Activated T-helper 1 cell treated with anti-CD3 and anti-CD28 coated beads, Interleukin-2, amount 50 U/mL, for 16 hours (primary cell): ENCODE data around the gene ANKRD44.
A peak's percentile ranks its signal among the peaks of the same experiment; 100 is the strongest.

ENCODE experiments used
- DNase-seq, 2 donors: peaks; one replicate each; pipeline ENCODE4 v3.0.0-alpha.2; 2020; ENCODE audit warnings: low read depth in 1 of 2, low spot score in 1 of 2

ANKRD44 gene

GRCh38 chr2:197184959-197185586 is 125.5 kb downstream of the ANKRD44 start:
- DNase-seq = no peak

- DNase-seq = no peak
Measured at GRCh38 chr2:197183355-197183754, 127.2 kb downstream of the ANKRD44 start.

DNA sequence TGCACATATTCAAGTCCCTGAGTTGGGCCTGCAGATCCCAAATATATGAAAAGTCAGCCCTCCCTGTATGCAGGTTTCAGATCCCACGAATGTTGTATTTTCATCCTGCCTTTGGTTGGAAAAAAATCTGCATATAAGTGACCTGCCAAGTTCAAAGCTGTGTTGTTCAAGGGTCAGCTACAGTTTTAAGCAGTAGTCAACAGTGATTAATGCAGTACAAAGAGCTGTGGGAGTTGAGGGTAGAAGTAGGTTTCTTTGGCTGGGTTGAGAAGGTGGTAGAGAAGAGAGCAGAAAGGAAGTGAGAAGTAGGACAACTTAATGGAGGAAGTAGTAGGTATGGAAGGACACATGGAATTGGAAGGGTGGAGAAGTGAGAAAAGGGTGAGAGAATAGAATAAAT is 127.9 kb downstream of the ANKRD44 start:
- DNase-seq = no peak

- DNase-seq = no peak
Measured at GRCh38 chr2:197181491-197181890, 129.1 kb downstream of the ANKRD44 start.

DNA sequence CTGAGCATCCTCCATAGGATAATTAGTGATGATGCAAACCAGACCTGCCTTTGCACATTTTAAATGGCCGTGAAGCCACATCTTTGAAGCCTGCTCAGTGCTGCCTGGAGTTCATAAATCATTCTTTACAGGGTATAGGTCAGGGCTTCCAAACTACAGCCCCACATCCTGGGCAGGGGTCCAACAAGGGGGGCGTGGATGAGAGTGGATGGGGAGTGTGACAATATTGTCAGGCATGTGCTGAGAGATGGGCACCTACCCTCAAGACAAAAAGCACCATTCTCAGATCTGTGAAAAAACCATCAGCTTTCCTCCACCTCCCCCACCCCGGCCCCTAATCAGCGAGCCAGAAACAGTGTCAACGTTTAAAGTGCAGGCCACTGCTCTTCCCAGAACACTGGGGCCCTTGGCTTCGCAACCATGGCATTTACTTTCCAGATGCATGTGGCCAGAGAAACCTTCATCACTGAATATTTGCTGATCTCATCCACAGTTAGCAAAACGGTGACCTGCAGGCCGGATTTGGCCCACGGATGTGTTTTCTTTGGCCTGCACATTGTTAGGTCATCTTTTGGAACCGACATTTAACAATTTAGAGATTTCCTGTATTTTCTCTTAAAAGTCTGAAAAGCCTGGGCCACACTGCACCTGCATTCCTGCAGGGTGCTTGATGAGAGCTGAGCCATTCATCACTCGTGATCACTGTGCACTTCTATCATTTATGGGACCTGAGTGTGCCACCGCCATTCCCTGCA is 130.7 kb downstream of the ANKRD44 start:
- DNase-seq = no peak

DNA sequence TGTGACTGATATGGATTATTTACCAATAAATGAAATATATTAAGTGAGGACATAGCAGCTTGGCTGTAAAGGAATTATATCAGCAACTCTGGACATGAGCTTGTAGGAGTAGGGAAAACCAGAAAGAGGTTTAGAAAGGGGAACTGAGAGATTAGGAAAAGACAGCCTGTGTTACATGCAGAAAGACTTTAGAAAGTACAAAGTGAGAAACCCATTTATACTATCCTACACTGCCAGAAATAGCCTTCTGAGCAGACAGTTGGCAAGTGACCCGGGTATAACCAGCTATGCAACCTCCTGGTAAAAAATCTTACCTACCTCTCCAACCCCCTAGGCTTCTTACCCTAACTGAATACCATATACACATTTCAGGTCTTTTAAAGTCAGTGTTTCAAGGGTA is 134.1 kb downstream of the ANKRD44 start:
- no peak for DNase-seq

DNA sequence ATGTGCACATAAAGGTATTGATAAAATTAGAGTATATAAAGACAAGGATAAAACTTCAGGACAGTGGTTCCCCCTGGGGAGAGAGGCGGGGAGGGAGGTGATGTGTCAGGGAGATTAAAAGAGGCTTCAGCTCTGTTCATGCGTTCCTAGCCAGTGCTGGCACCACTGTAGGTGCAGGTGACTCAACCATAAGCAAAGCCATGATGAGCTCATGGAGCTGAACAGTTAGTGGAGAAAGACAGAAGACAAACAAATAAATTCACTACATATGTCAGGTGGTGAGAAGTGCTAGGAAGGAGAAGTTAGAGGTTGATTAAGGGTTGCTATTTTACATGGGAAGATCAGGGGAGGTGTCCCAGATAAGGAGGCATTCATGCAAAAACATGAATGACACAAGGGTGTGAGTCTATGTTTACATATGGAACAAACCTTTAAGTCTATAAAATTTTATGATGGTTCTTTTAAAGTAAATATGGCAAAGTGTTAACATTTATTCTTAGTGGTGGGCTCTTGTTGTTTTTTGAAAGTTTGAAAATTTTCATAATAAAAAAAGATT is 136.0 kb downstream of the ANKRD44 start:
- no peak for DNase-seq

DNA sequence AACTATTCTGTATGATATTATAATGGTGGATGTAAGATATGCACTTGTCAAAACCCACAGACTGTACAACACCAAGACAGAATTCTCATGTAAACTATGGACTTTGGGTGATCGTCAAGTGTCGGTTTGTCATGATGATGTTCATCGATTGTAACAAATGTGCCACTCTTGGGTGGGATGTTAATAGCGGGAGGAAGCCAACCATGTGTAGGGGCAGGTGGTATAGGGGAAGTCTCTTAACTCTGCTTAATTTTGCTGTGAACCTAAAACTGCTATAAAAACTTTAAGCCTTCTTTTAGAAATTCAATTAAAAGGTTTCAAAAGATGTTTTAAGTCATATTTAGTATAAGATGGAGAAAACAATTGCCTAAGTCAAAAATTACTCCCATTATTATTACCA is 139.0 kb downstream of the ANKRD44 start:
- no peak for DNase-seq

DNA sequence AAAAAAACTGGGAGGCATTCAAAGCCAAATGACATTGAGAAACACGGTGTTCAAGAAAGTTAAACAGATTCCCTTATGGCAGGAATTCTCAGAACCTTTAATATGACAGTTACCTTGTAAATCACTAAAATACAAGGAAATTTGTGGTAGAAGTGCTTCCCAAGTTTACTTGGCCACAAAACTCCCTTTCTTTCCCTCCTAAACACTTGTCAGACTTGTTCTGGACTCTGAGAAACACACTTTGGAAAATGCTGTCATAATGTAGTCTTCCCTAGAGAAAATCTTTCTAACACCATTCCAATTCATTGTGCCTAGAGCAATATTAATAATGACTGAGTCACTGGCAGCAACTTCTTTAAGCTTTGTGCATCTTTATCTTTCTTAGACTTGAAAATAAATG is 140.4 kb downstream of the ANKRD44 start:
- DNase-seq = no peak

GRCh38 chr2:197168705-197169104 is 141.9 kb downstream of the ANKRD44 start:
- DNase-seq = peak; percentile 38 to 41

GRCh38 chr2:197167608-197168314 is 142.8 kb downstream of the ANKRD44 start:
- DNase-seq = no peak

- DNase-seq = no peak
Measured at GRCh38 chr2:197165020-197165419, 145.6 kb downstream of the ANKRD44 start.

DNA sequence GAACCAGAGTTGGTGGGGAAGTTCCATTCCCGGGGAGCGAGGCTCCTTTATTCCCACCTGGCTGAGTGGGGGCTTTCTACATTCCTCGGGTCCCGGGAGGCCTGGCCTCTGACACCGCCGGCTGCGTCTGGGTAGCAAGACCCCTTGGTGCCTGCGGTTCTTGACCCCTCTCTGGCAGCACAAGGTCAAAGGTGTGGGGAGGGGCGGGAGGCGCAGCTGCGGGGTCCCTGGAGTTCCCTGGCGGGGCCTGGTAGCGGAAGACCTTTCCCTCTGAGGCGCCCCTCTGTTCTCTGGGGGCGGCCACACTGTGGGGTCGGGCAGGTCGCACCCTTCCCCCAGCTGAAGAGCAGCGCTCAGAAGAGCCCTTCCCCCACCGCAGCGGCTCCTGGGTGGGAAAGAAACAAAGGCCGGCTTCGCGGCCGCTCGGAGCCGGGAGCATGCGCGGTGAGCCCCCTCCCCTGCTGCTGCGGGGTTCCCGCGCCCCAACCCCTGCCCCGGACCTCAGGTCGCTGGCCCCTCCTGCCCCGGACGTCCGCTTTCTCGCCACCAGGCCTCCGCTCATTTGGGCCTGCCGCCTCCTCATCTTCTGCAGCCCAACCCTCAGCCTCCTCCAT is 146.3 kb downstream of the ANKRD44 start:
- DNase-seq = no peak

DNA sequence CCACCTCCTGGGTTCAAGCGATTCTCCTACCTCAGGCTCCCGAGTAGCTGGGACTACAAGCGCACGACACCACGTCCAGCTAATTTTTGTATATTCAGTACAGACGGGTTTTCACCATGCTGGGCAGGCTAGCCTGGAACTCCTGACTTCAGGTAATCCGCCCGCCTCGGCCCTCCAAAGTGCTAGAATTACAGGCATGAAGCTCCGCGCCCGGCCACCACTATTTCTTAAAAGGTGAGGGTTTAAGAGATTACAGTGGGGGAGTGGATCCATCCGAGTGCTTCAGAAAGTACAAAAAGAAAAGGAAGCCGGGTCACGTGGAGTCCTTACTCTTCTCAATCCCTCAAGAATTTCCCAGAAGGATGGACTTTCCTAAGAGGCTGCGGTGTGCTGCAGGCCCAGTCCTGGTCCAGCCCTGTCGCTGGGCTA is 146.9 kb downstream of the ANKRD44 start:
- no peak for DNase-seq

DNA sequence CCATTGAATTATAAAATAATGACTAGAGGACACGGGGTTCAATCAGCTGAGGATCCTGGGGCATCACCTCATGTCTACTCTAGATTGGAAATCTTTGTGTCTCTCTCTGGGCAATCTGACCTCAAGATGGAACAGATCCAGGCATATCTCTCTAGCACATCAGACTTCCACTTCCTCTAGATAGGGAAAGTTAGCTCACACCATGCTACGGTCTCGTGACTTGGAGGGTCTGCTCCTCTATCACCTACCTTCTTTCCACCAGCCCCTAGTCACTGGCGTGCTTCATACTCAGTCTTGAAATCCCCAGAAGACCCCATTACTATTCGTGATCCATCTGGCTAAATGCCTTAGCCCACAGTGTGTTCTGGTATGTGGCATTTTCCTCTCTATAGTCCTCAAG is 148.8 kb downstream of the ANKRD44 start:
- no peak for DNase-seq

GRCh38 chr2:197159661-197160211 is 150.8 kb downstream of the ANKRD44 start:
- no peak for DNase-seq

DNA sequence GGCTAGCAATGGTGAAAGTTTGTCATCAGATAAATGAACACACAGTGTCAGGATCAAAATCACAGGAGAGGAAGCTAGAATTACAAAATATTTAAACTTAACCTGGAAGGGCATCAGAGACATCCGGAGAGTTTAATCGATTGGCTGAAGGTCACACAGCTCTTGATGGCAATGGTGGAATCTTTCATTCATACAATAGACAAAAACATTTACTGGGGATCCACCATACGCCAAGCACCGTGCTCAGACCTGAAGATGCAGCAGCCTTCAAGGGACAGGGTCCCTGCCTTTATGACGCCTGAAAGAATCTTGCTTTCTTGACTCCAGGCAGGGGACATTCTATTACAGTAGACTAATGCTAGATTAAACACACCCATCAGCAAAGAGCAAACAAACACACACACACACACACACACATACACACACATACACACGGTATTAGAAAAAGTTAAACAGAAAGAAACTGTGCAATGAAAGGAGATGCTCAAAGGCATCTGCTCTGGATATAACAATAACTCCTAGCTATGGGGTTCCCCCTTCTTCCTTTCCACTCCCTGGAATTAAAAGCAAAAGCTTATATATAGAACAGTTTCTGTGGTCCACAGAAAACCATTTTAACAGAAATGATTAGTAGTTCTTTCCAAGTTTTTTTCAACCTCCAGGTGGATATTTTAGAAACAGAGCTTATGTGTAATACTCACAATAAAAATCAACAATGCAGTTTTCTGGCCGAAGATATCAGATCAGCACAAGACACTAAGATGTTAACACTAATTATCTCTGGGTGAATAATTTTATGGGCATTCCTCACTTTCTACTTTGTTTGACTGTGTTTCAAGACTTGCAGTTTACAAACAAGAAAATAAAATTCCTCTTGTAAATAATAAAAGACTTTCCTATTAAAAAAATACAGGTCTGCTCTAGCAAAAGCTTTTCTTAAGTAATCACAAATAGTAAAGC is 151.7 kb downstream of the ANKRD44 start:
- no peak for DNase-seq

GRCh38 chr2:197157879-197158537 is 152.6 kb downstream of the ANKRD44 start:
- no peak for DNase-seq

- DNase-seq = no peak
Measured at GRCh38 chr2:197156771-197157170, 153.8 kb downstream of the ANKRD44 start.
